Pancreas (tissue), 10 donors: ENCODE results near the gene DIP2A. TPM values are rescaled to one million over a fixed set of nuclear protein-coding genes. Genes with fewer than 3 reads are reported as not detected.

Source experiments
- ATAC-seq, 4 donors: fragments of 200-7000 bp; cut with Tn5 transposase; one replicate each; pipeline versions ENCODE4 v1.8.0 to v1.9.1; 2020; ENCODE audit warnings: mild to moderate bottlenecking in 4 of 4, moderate library complexity in 4 of 4
- DNase-seq, 6 donors: peaks; one replicate each; pipeline ENCODE4 v3.0.0-alpha.2; 2020
- FAIRE-seq: peaks from 2 replicates; lab custom pipeline; 2012; peaks lifted over from hg19 to GRCh38; lab: Jason Lieb, UNC
- H3K27ac ChIP-seq, 4 donors: fragments of 200-600 bp; sonication (generic); 1 replicate in 3 of 4; 2 replicates in 1 of 4; pipeline versions ENCODE4 v1.5.0 to v1.8.0; 2020
- H3K27me3 ChIP-seq, 4 donors: fragments of 200-600 bp; one replicate each; pipeline ENCODE4 v1.8.0; 2021
- H3K36me3 ChIP-seq, 3 donors: fragments of 200-600 bp; sonication (generic) in 1 of 3; one replicate each; pipeline versions ENCODE4 v1.5.0 to v1.8.0; 2020 to 2021
- H3K4me1 ChIP-seq, 3 donors: fragments of 200-600 bp; one replicate each; pipeline ENCODE4 v1.8.0; 2021
- H3K4me3 ChIP-seq, 4 donors: fragments of 200-600 bp; sonication (generic) in 2 of 4; one replicate each; pipeline versions ENCODE4 v1.5.0 to v1.8.0; 2020 to 2021
- H3K9me3 ChIP-seq, 4 donors: fragments of 200-600 bp; one replicate each; pipeline ENCODE4 v1.8.0; 2021
- CTCF ChIP-seq, 4 donors: fragments of 200-600 bp; sonication (generic) in 3 of 4; IDR thresholded peaks; one replicate each; pipeline versions ENCODE4 v1.5.0 to v1.8.0; 2021; ENCODE audit warnings: antibody characterized with exemption in 4 of 4
- WGBS, 2 donors: extraction: QIAGEN DNeasy Blood & Tissue Kit; methylation state at CpG; one replicate each; pipeline ENCODE4 v1.1.7; 2013; 5-methylcytosine and 5-hydroxymethylcytosine counted together
- intact Hi-C, 3 donors: fragments of 100-400 bp; cut with DNase I; formaldehyde crosslinking; loops; one replicate each; pipeline versions ENCODE4 v1.11.1 to v1.14.2; 2022
- polyA plus RNA-seq, 2 donors: library from polyadenylated mRNA; stranded (reverse); fragments of 200-250 nt; gene quantifications; one replicate each; pipeline ENCODE4 v1.2.3, GENCODE V29; 2013
- total RNA-seq, 6 donors: library from RNA; stranded (reverse); fragmentation: NEBNext Ultra II Directional in 4 of 6; extraction: Animal tissue kit (Norgen Biotek cat#: 25700) in 4 of 6; gene quantifications; one replicate each; pipeline versions ENCODE4 v1.2.1 to v1.2.4, GENCODE V29; 2021 to 2023
- donor health status: healthy with polysubstance abuse.
- donor health status: DM: no; HTN: no; CAD: no; lungs with moderate emphysema.
- donor health status: DM: no; HTN: no; CAD: no.
- donor health status: control.
- donor health status: control.
- donor health status: Bipolar disorder and iron deficiency.
- donor health status: DM: yes; HTN: yes; CAD: no.
- donor health status: DM: no; HTN: no; CAD: no.
- donor health status: DM: no; HTN: no; CAD: no.
- donor health status: DM: yes; HTN: yes; CAD: no.

The DIP2A gene
- total and polyA plus RNA-seq, 8 donors: 12.1 to 28.7 (median 18.4) TPM

- DNase-seq: no peak
- H3K4me3 ChIP-seq: no peak overlapping the region
- 95 to 96% methylated on average over 23 of the region's 23 CpGs for WGBS, 2 donors
- no peak for TF ChIP-seq CTCF (IDR thresholded peaks at IDR 0.05)
- no peak for FAIRE-seq
- no peak overlapping the region for H3K27ac ChIP-seq
- no peaks in the 10 kb centered on the region for H3K27me3 ChIP-seq
- intact Hi-C loops: no loop called here
- no peak for ATAC-seq
- no peaks in the 10 kb centered on the region for H3K4me1 ChIP-seq
- H3K36me3 ChIP-seq: peaks cover 0 to 38% (median 6%) of the 10 kb centered on the region in 3 donors
- no peaks in the 10 kb centered on the region for H3K9me3 ChIP-seq
Measured at GRCh38 chr21:46434322-46434958, 24.3 kb upstream of the DIP2A start.

DNA sequence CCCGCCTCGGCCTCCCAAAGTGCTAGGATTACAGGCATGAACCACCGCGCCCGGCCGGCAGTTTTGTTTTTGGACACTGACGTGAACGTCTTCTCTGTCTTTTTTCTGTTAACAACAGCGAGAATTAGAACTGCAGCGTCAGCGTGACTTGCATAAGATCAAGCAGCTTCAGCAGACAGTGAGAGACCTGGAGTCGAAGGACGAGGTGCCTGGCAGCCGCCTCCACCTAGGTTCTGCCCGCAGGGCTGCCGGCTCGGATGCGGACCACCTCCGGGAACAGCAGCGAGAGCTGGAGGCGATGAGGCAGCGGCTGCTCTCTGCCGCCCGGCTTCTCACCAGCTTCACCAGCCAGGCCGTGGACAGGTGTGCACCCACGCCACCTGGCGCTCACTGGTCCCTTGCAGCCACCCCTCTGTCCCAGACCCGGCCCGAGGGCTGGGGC is 22.9 kb upstream of the DIP2A start:
- intact Hi-C loops: no loop called here
- WGBS, 2 donors: 97% methylated on average over 29 of the region's 29 CpGs
- Histone ChIP-seq H3K36me3 (peaks cover 0 to 37% (median 0%) of the 10 kb centered on the region in 3 donors), H3K27ac (no peak overlapping the region), H3K4me1 (no peaks in the 10 kb centered on the region), H3K27me3 (no peaks in the 10 kb centered on the region), H3K4me3 (no peak overlapping the region), H3K9me3 (no peaks in the 10 kb centered on the region)
- ATAC-seq: no peak
- no peak for FAIRE-seq
- no peak for DNase-seq
- no peak for TF ChIP-seq CTCF (IDR thresholded peaks at IDR 0.05)

DNA sequence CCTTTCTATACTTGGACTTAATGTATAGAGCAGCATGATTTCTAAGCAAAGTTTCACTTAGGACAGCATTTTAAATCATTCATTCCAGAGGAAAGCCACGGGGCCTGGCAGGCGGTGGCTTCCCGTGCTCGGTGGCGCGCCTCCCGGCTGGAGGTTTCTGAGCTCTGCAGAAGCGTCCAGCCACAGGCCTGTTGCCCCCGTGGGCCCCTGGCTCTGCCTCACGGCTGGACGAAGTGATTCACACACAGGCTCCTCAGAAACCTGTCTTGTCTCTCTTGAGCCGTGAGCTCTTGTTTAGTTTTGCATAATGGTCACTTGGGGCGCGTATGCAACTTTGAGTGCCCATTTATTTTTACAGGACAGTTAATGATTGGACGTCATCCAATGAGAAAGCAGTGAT is 22.1 kb upstream of the DIP2A start:
- Histone ChIP-seq H3K27me3 (no peaks in the 10 kb centered on the region), H3K4me3 (no peak overlapping the region), H3K27ac (no peak overlapping the region), H3K36me3 (peaks cover 0 to 40% (median 0%) of the 10 kb centered on the region in 3 donors), H3K9me3 (no peaks in the 10 kb centered on the region), H3K4me1 (no peaks in the 10 kb centered on the region)
- 93% methylated on average over 15 of the region's 15 CpGs for WGBS, 2 donors
- no peak for ATAC-seq
- DNase-seq: no peak
- FAIRE-seq: no peak
- intact Hi-C loops: no loop called here
- TF ChIP-seq CTCF (IDR thresholded peaks at IDR 0.05): no peak

DNA sequence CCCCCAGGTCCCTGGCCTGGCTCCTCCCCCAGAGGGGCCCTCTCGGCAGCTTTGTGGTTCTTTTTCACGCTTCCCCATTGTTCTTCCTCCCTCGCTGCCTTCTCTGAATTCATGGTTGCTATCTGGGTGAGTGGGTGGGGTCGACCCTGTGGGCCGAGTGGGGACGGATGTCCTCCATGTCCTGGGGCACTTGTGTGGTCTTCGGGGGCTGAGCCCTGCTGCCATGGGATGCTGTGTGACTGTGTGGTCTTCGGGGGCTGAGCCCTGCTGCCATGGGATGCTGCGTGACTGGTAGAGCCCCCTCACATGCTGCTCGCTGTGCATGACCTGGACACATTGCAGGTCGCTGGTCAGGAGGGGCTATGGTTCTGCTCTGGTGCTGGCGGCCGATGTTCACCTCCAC is 21.6 kb upstream of the DIP2A start:
- peaks cover 0 to 40% (median 0%) of the 10 kb centered on the region in 3 donors for H3K36me3 ChIP-seq

More for the DNA sequence above, 21.6 kb upstream of the DIP2A start:
- no peak for ATAC-seq
- no peaks in the 10 kb centered on the region for H3K27me3 ChIP-seq
- no peaks in the 10 kb centered on the region for H3K9me3 ChIP-seq
- 88 to 94% methylated on average over 13 of the region's 13 CpGs for WGBS, 2 donors
- H3K4me1 ChIP-seq: no peaks in the 10 kb centered on the region
- no peak for TF ChIP-seq CTCF (IDR thresholded peaks at IDR 0.05)
- H3K27ac ChIP-seq: no peak overlapping the region
- intact Hi-C loops: no loop called here
- DNase-seq: no peak
- no peak overlapping the region for H3K4me3 ChIP-seq
- FAIRE-seq: no peak
